Neuron (in vitro differentiated cells): ENCODE measurements around the gene TMCC3.
A peak's percentile ranks its signal among the peaks of the same experiment; 100 is the strongest.
"Not testable (repeated sequence)": the region's sequence is repeated elsewhere in the genome, so short reads cannot be mapped to it uniquely, and the experiment has no call there.

Experiments used
- H2AFZ ChIP-seq: one replicate; pipeline ENCODE4 v1.6.1; 2013; ENCODE audit warnings: low read depth, mild to moderate bottlenecking, inconsistent platforms, low read length, moderate library complexity
- H3K27me3 ChIP-seq: one replicate; pipeline ENCODE4 v1.6.1; 2013; ENCODE audit warnings: low read length; ENCODE audit not compliant: insufficient read depth
- H3K36me3 ChIP-seq: one replicate; pipeline ENCODE4 v1.6.1; 2013; ENCODE audit warnings: low read length; ENCODE audit not compliant: insufficient read depth
- H3K4me1 ChIP-seq: one replicate; pipeline ENCODE4 v1.6.1; 2013; ENCODE audit warnings: low read length; ENCODE audit not compliant: insufficient read depth
- H3K4me3 ChIP-seq: 2 replicates; pipeline ENCODE4 v1.5.1; 2013; ENCODE audit warnings: mild to moderate bottlenecking, low read length, moderate library complexity
- H3K9me3 ChIP-seq: one replicate; pipeline ENCODE4 v1.6.1; 2013; ENCODE audit warnings: low read length

Gene TMCC3

GRCh38 chr12:94599189-94599588 is 51.2 kb downstream of the TMCC3 start:
- Histone ChIP-seq H3K36me3 (no peaks in the 10 kb centered on the region), H3K4me1 (no peaks in the 10 kb centered on the region), H3K9me3 (no peaks in the 10 kb centered on the region), H3K27me3 (peaks cover 3% of the 10 kb centered on the region), H2AFZ (no peak overlapping the region), H3K4me3 (no peak overlapping the region)

- no peaks in the 10 kb centered on the region for H3K4me1 ChIP-seq
- no peaks in the 10 kb centered on the region for H3K9me3 ChIP-seq
- H3K27me3 ChIP-seq: peaks cover 3% of the 10 kb centered on the region
- H2AFZ ChIP-seq: no peak overlapping the region
- no peaks in the 10 kb centered on the region for H3K36me3 ChIP-seq
- H3K4me3 ChIP-seq: no peak overlapping the region
Observed at GRCh38 chr12:94597268-94597667, 53.1 kb downstream of the TMCC3 start.

DNA sequence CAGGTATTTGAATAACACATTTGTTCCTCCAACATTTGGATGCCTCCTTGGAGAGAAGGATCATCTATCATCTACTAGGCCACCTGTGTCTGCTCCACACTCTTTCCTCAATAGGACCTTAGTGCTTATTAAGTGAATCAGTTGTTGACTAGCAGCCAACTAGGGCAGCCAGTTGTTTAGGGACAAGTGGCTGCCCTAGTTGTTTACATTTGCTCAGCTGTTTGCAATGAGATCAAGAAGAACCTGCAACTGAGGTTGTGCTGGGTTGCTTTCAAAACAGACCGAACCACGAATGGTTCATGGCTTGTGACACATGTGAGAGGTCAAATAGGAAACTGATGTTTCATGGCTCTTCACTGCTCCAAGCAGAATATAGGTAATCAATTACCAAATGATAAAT is 53.8 kb downstream of the TMCC3 start:
- Histone ChIP-seq H3K4me3 (no peak overlapping the region), H3K4me1 (no peaks in the 10 kb centered on the region), H3K27me3 (peaks cover 3% of the 10 kb centered on the region), H3K9me3 (no peaks in the 10 kb centered on the region), H3K36me3 (no peaks in the 10 kb centered on the region), H2AFZ (no peak overlapping the region)

GRCh38 chr12:94595152-94595551 is 55.2 kb downstream of the TMCC3 start:
- H3K4me3 ChIP-seq: no peak overlapping the region
- H3K27me3 ChIP-seq: peaks cover 3% of the 10 kb centered on the region
- H3K36me3 ChIP-seq: no peaks in the 10 kb centered on the region
- H3K9me3 ChIP-seq: no peaks in the 10 kb centered on the region
- no peaks in the 10 kb centered on the region for H3K4me1 ChIP-seq
- no peak overlapping the region for H2AFZ ChIP-seq

DNA sequence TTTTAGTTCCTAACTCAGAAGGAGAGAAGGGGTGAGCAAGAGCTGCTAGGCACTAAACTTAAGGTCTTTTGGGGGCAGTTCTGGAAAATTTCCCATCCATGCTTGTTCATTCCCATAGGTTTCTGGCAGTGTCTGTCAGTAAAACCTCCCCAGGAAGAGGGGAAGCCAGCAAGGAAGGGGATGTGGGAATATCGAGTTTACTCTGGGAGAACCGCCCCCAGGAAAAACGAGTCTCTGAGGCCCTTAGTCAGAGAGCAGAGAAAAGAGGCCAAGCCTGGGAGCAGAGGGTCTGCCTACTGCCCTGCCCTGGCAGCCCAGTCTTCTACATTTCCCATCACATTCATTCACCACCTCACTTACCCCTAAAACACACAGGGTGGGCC is 55.9 kb downstream of the TMCC3 start:
- Histone ChIP-seq H3K4me3 (no peak overlapping the region), H3K27me3 (peaks cover 3% of the 10 kb centered on the region), H2AFZ (no peak overlapping the region), H3K36me3 (no peaks in the 10 kb centered on the region), H3K4me1 (no peaks in the 10 kb centered on the region), H3K9me3 (no peaks in the 10 kb centered on the region)

DNA sequence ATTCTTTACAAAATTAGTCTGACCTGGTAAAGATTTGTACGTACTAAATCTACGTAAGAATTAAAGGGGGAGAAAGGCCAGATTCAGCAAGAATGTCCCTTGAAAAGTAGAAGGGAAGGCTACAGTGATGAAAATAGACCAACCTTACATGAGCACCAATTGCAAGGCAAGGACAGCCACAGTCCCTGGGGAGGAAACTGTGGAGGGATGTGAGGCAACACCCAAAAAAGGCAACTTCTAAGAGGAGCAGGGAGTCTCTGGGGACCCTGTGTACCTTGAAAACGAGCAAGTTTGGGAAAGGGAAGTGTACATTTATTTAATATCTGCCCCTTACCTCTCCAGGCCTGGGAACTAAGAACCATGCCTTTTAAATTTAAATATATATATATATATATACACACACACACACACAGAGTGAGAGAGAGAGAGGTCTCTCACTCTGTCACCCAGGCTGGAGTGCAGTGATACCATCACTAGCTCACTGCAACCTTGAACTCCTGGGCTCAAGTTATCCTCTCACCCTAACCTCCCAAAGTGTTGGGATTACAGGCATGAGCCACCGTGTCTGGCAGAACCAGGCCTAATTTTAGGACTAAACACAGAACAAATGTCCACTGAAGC is 56.4 kb downstream of the TMCC3 start:
- Histone ChIP-seq H3K27me3 (peaks cover under 1% of the 10 kb centered on the region), H3K4me3 (no peak overlapping the region), H3K4me1 (no peaks in the 10 kb centered on the region)

DNA sequence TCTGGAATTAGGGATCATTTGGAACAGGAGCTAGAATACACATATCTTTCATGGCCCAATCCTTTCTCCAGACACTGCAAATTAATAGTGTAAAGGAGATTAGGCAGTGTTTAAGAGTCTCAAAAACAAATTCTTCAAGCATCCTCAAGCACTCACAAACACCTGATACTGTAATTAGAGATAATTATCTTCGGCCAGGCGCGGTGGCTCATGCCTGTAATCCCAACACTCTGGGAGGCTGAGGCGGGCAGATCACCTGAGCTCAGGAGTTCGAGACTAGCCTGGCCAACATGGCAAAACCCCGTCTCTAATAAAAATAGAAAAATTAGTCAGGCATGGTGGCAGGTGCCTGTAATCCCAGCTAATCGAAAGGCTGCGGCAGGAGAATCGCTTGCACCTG is 57.6 kb downstream of the TMCC3 start:
- H3K4me1 ChIP-seq, H2AFZ ChIP-seq, H3K27me3 ChIP-seq, H3K4me3 ChIP-seq, H3K9me3 ChIP-seq, H3K36me3 ChIP-seq: not testable (repeated sequence)

More for the DNA sequence above, 56.4 kb downstream of the TMCC3 start:
- no peaks in the 10 kb centered on the region for H3K9me3 ChIP-seq
- H2AFZ ChIP-seq: no peak overlapping the region
- H3K36me3 ChIP-seq: no peaks in the 10 kb centered on the region

- Histone ChIP-seq H3K27me3 (no peaks in the 10 kb centered on the region), H3K4me3 (no peak overlapping the region), H3K9me3 (no peaks in the 10 kb centered on the region), H2AFZ (no peak overlapping the region), H3K36me3 (no peaks in the 10 kb centered on the region), H3K4me1 (peaks cover 12% of the 10 kb centered on the region)
Observed at GRCh38 chr12:94592080-94592479, 58.3 kb downstream of the TMCC3 start.

- Histone ChIP-seq H3K27me3 (no peaks in the 10 kb centered on the region), H3K4me1 (peaks cover 12% of the 10 kb centered on the region), H3K36me3 (no peaks in the 10 kb centered on the region), H3K4me3 (no peak overlapping the region), H2AFZ (no peak overlapping the region), H3K9me3 (no peaks in the 10 kb centered on the region)
Observed at GRCh38 chr12:94590428-94590827, 59.9 kb downstream of the TMCC3 start.

GRCh38 chr12:94589591-94590001 is 60.8 kb downstream of the TMCC3 start:
- H2AFZ ChIP-seq: no peak overlapping the region
- H3K4me3 ChIP-seq: no peak overlapping the region
- H3K4me1 ChIP-seq: peaks cover 12% of the 10 kb centered on the region
- H3K27me3 ChIP-seq: no peaks in the 10 kb centered on the region
- no peaks in the 10 kb centered on the region for H3K36me3 ChIP-seq
- no peaks in the 10 kb centered on the region for H3K9me3 ChIP-seq

GRCh38 chr12:94588346-94588745 is 62.0 kb downstream of the TMCC3 start:
- H3K9me3 ChIP-seq: no peaks in the 10 kb centered on the region
- no peaks in the 10 kb centered on the region for H3K36me3 ChIP-seq
- peaks cover 12% of the 10 kb centered on the region for H3K4me1 ChIP-seq
- peak overlapping the region; percentile 2 for H2AFZ ChIP-seq
- H3K27me3 ChIP-seq: no peaks in the 10 kb centered on the region
- no peak overlapping the region for H3K4me3 ChIP-seq

DNA sequence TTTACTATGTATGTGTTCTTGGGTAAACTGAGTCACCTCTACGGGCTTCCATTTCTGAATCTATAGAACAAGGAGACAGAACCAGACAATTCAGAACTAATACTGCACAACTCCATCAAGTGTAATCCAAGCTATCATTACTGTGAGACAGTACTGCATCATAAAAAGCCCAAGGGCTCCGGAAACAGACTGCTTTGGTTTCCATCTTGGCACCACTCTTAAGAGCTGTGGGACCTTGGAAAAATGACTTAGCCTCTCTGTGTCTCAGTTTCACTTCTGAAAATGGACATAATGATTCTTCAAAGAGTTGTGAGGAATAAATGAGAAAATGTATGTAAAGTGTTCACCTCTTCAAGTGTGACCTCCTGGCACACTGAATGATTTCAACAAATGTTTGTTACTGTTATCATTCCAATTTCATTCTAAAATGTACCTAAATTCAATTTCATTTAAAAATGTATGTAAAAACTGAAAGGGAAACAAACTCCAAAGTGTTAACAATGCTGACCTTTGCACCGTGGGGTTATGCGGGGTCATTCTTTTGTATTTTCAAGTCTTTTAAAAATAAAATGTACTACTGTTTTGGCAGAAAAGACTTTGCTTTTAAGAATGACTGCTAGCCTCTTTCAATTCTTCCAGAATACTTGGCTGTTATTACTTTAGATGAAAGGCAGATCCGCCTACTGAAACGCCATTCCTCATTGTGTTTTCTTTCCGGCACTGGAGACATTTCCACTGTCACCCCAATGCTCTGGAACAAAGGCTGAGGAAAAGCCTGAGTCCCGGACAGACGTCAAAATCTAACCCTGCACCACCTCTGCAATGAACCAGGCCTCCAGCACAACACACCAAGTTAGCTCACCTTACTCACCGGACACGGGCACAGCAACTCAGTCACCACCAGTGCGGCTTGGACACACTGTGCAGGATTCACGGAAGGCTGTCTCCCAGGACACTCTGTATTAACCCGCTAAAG is 62.8 kb downstream of the TMCC3 start:
- Histone ChIP-seq H3K36me3 (no peaks in the 10 kb centered on the region), H3K9me3 (no peaks in the 10 kb centered on the region), H3K4me1 (peaks cover 12% of the 10 kb centered on the region), H3K4me3 (peak overlapping the region; percentile 27), H2AFZ (peak overlapping the region; percentile 2), H3K27me3 (no peaks in the 10 kb centered on the region)

GRCh38 chr12:94586589-94587259 is 63.6 kb downstream of the TMCC3 start:
- Histone ChIP-seq H3K27me3 (no peaks in the 10 kb centered on the region), H2AFZ (no peak overlapping the region), H3K36me3 (no peaks in the 10 kb centered on the region), H3K4me1 (peaks cover 12% of the 10 kb centered on the region), H3K9me3 (no peaks in the 10 kb centered on the region), H3K4me3 (no peak overlapping the region)
